Ammon's horn (tissue), 1 donor: ENCODE results near the gene CLHC1.
A peak's percentile ranks its signal among the peaks of the same experiment; 100 is the strongest.
"Not testable (repeated sequence)": the region's sequence is repeated elsewhere in the genome, so short reads cannot be mapped to it uniquely, and the experiment has no call there.

ENCODE experiments used
- DNase-seq: peaks from one replicate; pipeline ENCODE4 v3.0.0-alpha.2; 2016; ENCODE audit warnings: low spot score

CLHC1 gene

GRCh38 chr2:55232863-55233657 is 967 bp upstream of the CLHC1 start:
- DNase-seq: peak; percentile 17

GRCh38 chr2:55231546-55232083 is 478 bp downstream of the CLHC1 start:
- no peak for DNase-seq

- DNase-seq: no peak
These were observed 1.5 kb downstream of the CLHC1 start for GRCh38 chr2:55230551-55230950.

- DNase-seq: no peak
These were observed 2.9 kb downstream of the CLHC1 start for GRCh38 chr2:55229221-55229620.

GRCh38 chr2:55228226-55228563 is 3.9 kb downstream of the CLHC1 start:
- DNase-seq: no peak

- peak; percentile 35 for DNase-seq
These were observed 4.5 kb downstream of the CLHC1 start for GRCh38 chr2:55227437-55228225.

- DNase-seq: no peak
These were observed 6.5 kb downstream of the CLHC1 start for GRCh38 chr2:55225481-55226020.

- no peak for DNase-seq
These were observed 7.3 kb downstream of the CLHC1 start for GRCh38 chr2:55224761-55225261.

GRCh38 chr2:55223958-55224760 is 7.9 kb downstream of the CLHC1 start:
- no peak for DNase-seq

- DNase-seq: no peak
These were observed 18.3 kb downstream of the CLHC1 start for GRCh38 chr2:55213822-55214221.

GRCh38 chr2:55204950-55205349 is 27.1 kb downstream of the CLHC1 start:
- DNase-seq: no peak

- DNase-seq: no peak
These were observed 27.6 kb downstream of the CLHC1 start for GRCh38 chr2:55204536-55204935.

GRCh38 chr2:55200416-55200815 is 31.7 kb downstream of the CLHC1 start:
- no peak for DNase-seq

- no peak for DNase-seq
These were observed 35.6 kb downstream of the CLHC1 start for GRCh38 chr2:55196526-55196925.

GRCh38 chr2:55191888-55192287 is 40.2 kb downstream of the CLHC1 start:
- not testable (repeated sequence) for DNase-seq

GRCh38 chr2:55186837-55187236 is 45.3 kb downstream of the CLHC1 start:
- DNase-seq: not testable (repeated sequence)

GRCh38 chr2:55180374-55180773 is 51.7 kb downstream of the CLHC1 start:
- no peak for DNase-seq

GRCh38 chr2:55176094-55176415 is 56.0 kb downstream of the CLHC1 start:
- DNase-seq: no peak

- no peak for DNase-seq
These were observed 56.6 kb downstream of the CLHC1 start for GRCh38 chr2:55175254-55176093.

- DNase-seq: no peak
These were observed 58.5 kb downstream of the CLHC1 start for GRCh38 chr2:55173438-55174054.

- no peak for DNase-seq
These were observed 62.2 kb downstream of the CLHC1 start for GRCh38 chr2:55169915-55170314.
